Kidney (tissue), 14 donors: ENCODE measurements around the gene SLC13A2. TPM values are rescaled to one million over a fixed set of nuclear protein-coding genes. Genes with fewer than 3 reads are reported as not detected.

Experiments
- DNase-seq, 5 donors: peaks; one replicate each; pipeline ENCODE4 v3.0.0-alpha.2; 2013 to 2020
- FAIRE-seq: peaks from 2 replicates; lab custom pipeline; 2012; peaks lifted over from hg19 to GRCh38; lab: Jason Lieb, UNC
- H3K27ac ChIP-seq, 2 donors: one replicate each; pipeline ENCODE4 v1.7.0; 2013; ENCODE audit warnings: low read depth in 2 of 2, low read length in 2 of 2, inconsistent platforms in 1 of 2
- H3K27me3 ChIP-seq: one replicate; pipeline ENCODE4 v1.7.1; 2013; ENCODE audit warnings: low read length, inconsistent platforms; ENCODE audit not compliant: control insufficient read depth, insufficient read depth
- H3K36me3 ChIP-seq, 3 donors: one replicate each; pipeline versions ENCODE4 v1.7.0 to v1.7.1; 2013; ENCODE audit warnings: low read length in 3 of 3, control low read depth in 1 of 3, inconsistent platforms in 1 of 3; ENCODE audit not compliant: insufficient read depth in 3 of 3, control insufficient read depth in 2 of 3
- H3K4me1 ChIP-seq, 3 donors: one replicate each; pipeline versions ENCODE4 v1.7.0 to v1.7.1; 2013; ENCODE audit warnings: low read length in 3 of 3, inconsistent platforms in 1 of 3, low read depth in 1 of 3; ENCODE audit not compliant: control insufficient read depth in 2 of 3, insufficient read depth in 2 of 3
- H3K4me3 ChIP-seq, 3 donors: one replicate each; pipeline versions ENCODE4 v1.7.0 to v1.8.1; 2013; ENCODE audit warnings: low read length in 3 of 3, control low read depth in 1 of 3, inconsistent platforms in 1 of 3
- H3K9ac ChIP-seq, 3 donors: one replicate each; pipeline versions ENCODE4 v1.7.0 to v1.7.1; 2013; ENCODE audit warnings: low read length in 3 of 3, control low read depth in 1 of 3, inconsistent platforms in 1 of 3
- H3K9me3 ChIP-seq, 3 donors: one replicate each; pipeline versions ENCODE4 v1.7.0 to v1.7.1; 2013; ENCODE audit warnings: low read length in 3 of 3, control low read depth in 1 of 3, inconsistent platforms in 1 of 3; ENCODE audit not compliant: control insufficient read depth in 2 of 3, insufficient read depth in 1 of 3
- intact Hi-C: fragments of 100-400 bp; cut with DNase I; formaldehyde crosslinking; loops from one replicate; pipeline ENCODE4 v1.11.1; 2022
- polyA plus RNA-seq: library from polyadenylated mRNA; stranded (reverse); fragments of 350-450 nt; fragmentation: Illumina TruSeq; extraction: RNeasy Lipid Tissue Mini Kit (QIAGEN cat#74804); gene quantifications from one replicate; pipeline ENCODE4 v1.2.3, GENCODE V29; 2014; ENCODE audit warnings: low read depth, low replicate concordance; ENCODE audit not compliant: insufficient read depth
- total RNA-seq: library from RNA; stranded (reverse); fragmentation: NEBNext Ultra II Directional; extraction: Animal tissue kit (Norgen Biotek cat#: 25700); gene quantifications from one replicate; pipeline ENCODE4 v1.2.1, GENCODE V29; 2021
- TF ChIP-seq, protein P1 (sequence below): IDR thresholded peaks from 3 replicates; pipeline ENCODE4 v1.5.1; 2012; ENCODE audit warnings: mild to moderate bottlenecking, moderate library complexity, borderline replicate concordance; ENCODE audit not compliant: insufficient read depth; ENCODE audit errors: extremely low read depth
- donor health status: control.
- donor health status: control.
- donor health status: control.
- donor health status: control.
- donor health status: control.
- donor health status: DM: yes; HTN: yes; CAD: no.
- donor health status: Normal renal cell carcinoma (clear cell type).

Gene SLC13A2
- total and polyA plus RNA-seq, 2 donors from 2014 or later: 1.1 to 69.0 TPM

DNA sequence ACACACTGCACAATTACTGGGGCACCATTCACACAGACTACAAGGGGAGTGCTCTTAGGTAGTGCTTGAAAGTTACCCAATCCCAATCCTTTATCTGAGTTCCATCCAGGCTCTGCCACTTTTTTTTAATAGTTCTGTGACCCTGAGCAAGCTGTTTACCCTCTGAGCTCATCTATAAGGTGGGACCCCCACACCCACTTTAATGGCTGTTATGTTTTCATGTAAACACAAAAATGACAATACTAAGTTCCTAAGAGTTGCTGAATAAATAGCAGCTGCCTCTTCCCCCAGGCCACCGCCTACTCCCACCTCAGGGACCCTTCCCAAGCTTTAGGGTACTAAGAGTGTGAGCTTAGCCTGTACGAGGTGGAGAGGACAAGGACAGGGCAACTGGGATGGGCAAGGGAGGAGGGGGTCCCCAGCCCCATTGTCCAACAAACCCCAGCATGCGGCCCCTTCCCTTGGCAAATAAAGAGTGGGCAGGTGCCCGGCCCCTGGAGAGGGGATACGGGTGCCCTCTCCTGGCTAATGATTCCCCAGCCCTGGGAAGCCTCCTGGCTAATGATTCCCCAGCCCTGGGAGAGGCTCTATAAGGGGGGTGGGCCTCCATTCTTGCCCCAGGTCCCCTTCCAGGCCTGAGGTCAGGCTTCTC, 14.6 kb downstream of the SLC13A2 start:
- H3K36me3 ChIP-seq: peaks cover 0 to 3% (median 0%) of the 10 kb centered on the region in 3 donors
- intact Hi-C loops: no loop called here
- DNase-seq: peak in 4 of 5 donors; percentile 35 to 70 (median 57)
- FAIRE-seq: no peak
- TF ChIP-seq, protein P1, sequence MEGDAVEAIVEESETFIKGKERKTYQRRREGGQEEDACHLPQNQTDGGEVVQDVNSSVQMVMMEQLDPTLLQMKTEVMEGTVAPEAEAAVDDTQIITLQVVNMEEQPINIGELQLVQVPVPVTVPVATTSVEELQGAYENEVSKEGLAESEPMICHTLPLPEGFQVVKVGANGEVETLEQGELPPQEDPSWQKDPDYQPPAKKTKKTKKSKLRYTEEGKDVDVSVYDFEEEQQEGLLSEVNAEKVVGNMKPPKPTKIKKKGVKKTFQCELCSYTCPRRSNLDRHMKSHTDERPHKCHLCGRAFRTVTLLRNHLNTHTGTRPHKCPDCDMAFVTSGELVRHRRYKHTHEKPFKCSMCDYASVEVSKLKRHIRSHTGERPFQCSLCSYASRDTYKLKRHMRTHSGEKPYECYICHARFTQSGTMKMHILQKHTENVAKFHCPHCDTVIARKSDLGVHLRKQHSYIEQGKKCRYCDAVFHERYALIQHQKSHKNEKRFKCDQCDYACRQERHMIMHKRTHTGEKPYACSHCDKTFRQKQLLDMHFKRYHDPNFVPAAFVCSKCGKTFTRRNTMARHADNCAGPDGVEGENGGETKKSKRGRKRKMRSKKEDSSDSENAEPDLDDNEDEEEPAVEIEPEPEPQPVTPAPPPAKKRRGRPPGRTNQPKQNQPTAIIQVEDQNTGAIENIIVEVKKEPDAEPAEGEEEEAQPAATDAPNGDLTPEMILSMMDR: no peak
- H3K9ac ChIP-seq: no peak overlapping the region
- H3K4me1 ChIP-seq: peaks cover 0 to 28% (median 16%) of the 10 kb centered on the region in 3 donors
- no peaks in the 10 kb centered on the region for H3K9me3 ChIP-seq
- no peak overlapping the region for H3K4me3 ChIP-seq
- H3K27me3 ChIP-seq: no peaks in the 10 kb centered on the region
- H3K27ac ChIP-seq: peak overlapping the region in 1 of 2 donors; percentile 38

DNA sequence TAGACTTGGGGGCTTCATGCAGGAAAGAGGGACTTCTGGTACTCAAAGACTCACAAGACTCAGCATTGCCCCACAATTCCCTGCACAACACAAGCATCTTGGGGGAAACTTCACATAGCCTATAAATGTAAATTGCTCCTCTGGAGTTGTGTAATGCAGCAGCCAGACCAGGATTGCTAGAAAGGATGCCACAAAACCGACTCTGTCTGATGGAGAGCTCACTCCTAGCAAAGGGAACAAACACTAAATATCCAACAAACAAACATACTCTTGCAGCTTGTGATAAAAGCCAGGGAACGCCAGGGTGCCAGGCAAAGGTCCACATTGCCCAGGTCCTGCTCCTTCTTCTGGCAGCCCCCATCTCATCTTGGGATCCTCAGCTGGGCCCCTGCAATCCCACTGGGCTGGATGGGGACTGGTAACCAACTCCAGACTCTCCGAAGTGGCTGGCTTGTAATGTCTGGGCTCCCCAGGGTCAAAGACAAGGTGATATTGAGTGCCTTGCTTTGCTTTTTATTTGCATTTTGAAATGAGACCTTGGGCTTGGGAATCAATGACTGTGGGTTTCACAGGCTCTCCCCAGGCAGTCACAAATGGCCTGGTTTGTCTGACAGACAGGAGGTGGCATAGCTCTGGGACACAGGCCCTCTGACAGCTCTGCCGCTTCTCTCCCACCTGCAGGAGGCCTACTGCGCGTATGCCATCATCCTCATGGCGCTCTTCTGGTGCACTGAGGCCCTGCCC, 15.3 kb downstream of the SLC13A2 start:
- H3K36me3 ChIP-seq: peaks cover 0 to 3% (median 0%) of the 10 kb centered on the region in 3 donors
- H3K4me1 ChIP-seq: peaks cover 0 to 30% (median 16%) of the 10 kb centered on the region in 3 donors
- no peak overlapping the region for H3K9ac ChIP-seq
- intact Hi-C loops: no loop called here
- DNase-seq (peak in 1 of 5 donors; percentile 39), FAIRE-seq (no peak)
- no peak overlapping the region for H3K27ac ChIP-seq
- TF ChIP-seq, protein P1: no peak
- H3K9me3 ChIP-seq: no peaks in the 10 kb centered on the region
- H3K27me3 ChIP-seq: no peaks in the 10 kb centered on the region
- no peak overlapping the region for H3K4me3 ChIP-seq

DNA sequence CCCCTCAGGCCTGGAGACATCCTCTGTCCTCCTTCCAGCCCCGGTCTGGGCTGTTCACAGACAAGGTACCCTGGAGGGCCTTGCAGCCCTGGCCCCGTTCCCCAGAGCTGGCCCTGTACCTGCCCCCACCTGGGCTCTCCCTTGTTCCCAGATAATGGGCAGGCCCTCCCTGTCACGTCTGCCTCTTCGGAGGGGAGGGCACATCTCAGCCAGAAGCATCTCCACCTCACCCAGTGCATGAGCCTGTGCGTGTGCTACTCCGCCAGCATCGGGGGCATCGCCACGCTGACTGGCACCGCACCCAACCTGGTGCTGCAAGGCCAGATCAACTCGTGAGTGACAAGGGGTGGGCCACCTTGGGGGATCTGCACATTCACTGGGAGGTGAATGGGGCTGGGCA, 17.8 kb downstream of the SLC13A2 start:
- Histone ChIP-seq H3K27ac (no peak overlapping the region), H3K36me3 (peaks cover 0 to 3% (median 0%) of the 10 kb centered on the region in 3 donors), H3K4me3 (no peak overlapping the region), H3K27me3 (no peaks in the 10 kb centered on the region), H3K9ac (no peak overlapping the region), H3K4me1 (peaks cover 0 to 30% (median 16%) of the 10 kb centered on the region in 3 donors), H3K9me3 (no peaks in the 10 kb centered on the region)
- TF ChIP-seq, protein P1: no peak
- DNase-seq (peak in 1 of 5 donors; percentile 65), FAIRE-seq (no peak)
- intact Hi-C loops: loop anchor here (10.0 kb wide), 1 partner anchor 124 kb away; the partner anchor contains the start of gene RSKR
